Ectodermal cell (in vitro differentiated cells): ENCODE data around the gene UGT1A10.

Experiments used
- H3K27ac ChIP-seq: 2 replicates; pipeline ENCODE4 v1.7.0; 2013; ENCODE audit warnings: mild to moderate bottlenecking, low read depth, low read length; ENCODE audit not compliant: insufficient read depth, poor library complexity, severe bottlenecking
- H3K27me3 ChIP-seq: 2 replicates; pipeline ENCODE4 v1.7.0; 2013; ENCODE audit warnings: mild to moderate bottlenecking, low read length; ENCODE audit not compliant: insufficient read depth, control insufficient read depth, poor library complexity, severe bottlenecking
- H3K36me3 ChIP-seq: one replicate; pipeline ENCODE4 v1.7.0; 2013; ENCODE audit warnings: low read length; ENCODE audit not compliant: control insufficient read depth, insufficient read depth
- H3K4me1 ChIP-seq: one replicate; pipeline ENCODE4 v1.7.0; 2013; ENCODE audit warnings: low read length; ENCODE audit not compliant: control insufficient read depth, insufficient read depth
- H3K4me3 ChIP-seq: 2 replicates; pipeline ENCODE4 v1.7.0; 2013; ENCODE audit warnings: low read depth, low read length, control low read depth; ENCODE audit not compliant: insufficient read depth
- H3K9me3 ChIP-seq: 2 replicates; pipeline ENCODE4 v1.7.0; 2013; ENCODE audit warnings: mild to moderate bottlenecking, low read length, moderate library complexity; ENCODE audit not compliant: control insufficient read depth
- WGBS, 2 experiments: methylation state at CpG; one replicate each; pipeline ENCODE4 v1.1.7; 2013; ENCODE audit warnings: missing lambda C conversion rate in 2 of 2; 5-methylcytosine and 5-hydroxymethylcytosine counted together

Gene UGT1A10

GRCh38 chr2:233818639-233819621 is 182.7 kb downstream of the UGT1A10 start:
- no peak overlapping the region for H3K4me3 ChIP-seq
- 81 to 83% methylated on average over 17 of the region's 17 CpGs for WGBS, 2 experiments
- H3K27me3 ChIP-seq: no peaks in the 10 kb centered on the region

GRCh38 chr2:233819884-233820773 is 183.9 kb downstream of the UGT1A10 start:
- no peak overlapping the region for H3K27ac ChIP-seq
- H3K27me3 ChIP-seq: no peaks in the 10 kb centered on the region
- H3K9me3 ChIP-seq: no peaks in the 10 kb centered on the region
- 91 to 93% methylated on average over 18 of the region's 18 CpGs for WGBS, 2 experiments
- H3K4me1 ChIP-seq: no peaks in the 10 kb centered on the region
- no peak overlapping the region for H3K4me3 ChIP-seq
- no peaks in the 10 kb centered on the region for H3K36me3 ChIP-seq

More at GRCh38 chr2:233818639-233819621, 182.7 kb downstream of the UGT1A10 start:
- no peaks in the 10 kb centered on the region for H3K9me3 ChIP-seq
- no peak overlapping the region for H3K27ac ChIP-seq
- H3K36me3 ChIP-seq: no peaks in the 10 kb centered on the region
- no peaks in the 10 kb centered on the region for H3K4me1 ChIP-seq

- no peak overlapping the region for H3K4me3 ChIP-seq
- no peaks in the 10 kb centered on the region for H3K27me3 ChIP-seq
- no peaks in the 10 kb centered on the region for H3K4me1 ChIP-seq
- no peaks in the 10 kb centered on the region for H3K9me3 ChIP-seq
- H3K27ac ChIP-seq: no peak overlapping the region
- H3K36me3 ChIP-seq: no peaks in the 10 kb centered on the region
- 87 to 88% methylated on average over 6 of the region's 6 CpGs for WGBS, 2 experiments
Observed at GRCh38 chr2:233820774-233821105, 184.5 kb downstream of the UGT1A10 start.

GRCh38 chr2:233821196-233821595 is 184.9 kb downstream of the UGT1A10 start:
- no peaks in the 10 kb centered on the region for H3K27me3 ChIP-seq
- no peaks in the 10 kb centered on the region for H3K9me3 ChIP-seq
- H3K27ac ChIP-seq: no peak overlapping the region
- H3K4me1 ChIP-seq: no peaks in the 10 kb centered on the region
- no peak overlapping the region for H3K4me3 ChIP-seq
- 91 to 96% methylated on average over 3 of the region's 3 CpGs for WGBS, 2 experiments
- H3K36me3 ChIP-seq: no peaks in the 10 kb centered on the region

- no peaks in the 10 kb centered on the region for H3K27me3 ChIP-seq
- no peak overlapping the region for H3K4me3 ChIP-seq
- no peaks in the 10 kb centered on the region for H3K9me3 ChIP-seq
- H3K27ac ChIP-seq: no peak overlapping the region
- 96 to 98% methylated on average over 8 of the region's 8 CpGs for WGBS, 2 experiments
- H3K36me3 ChIP-seq: no peaks in the 10 kb centered on the region
- H3K4me1 ChIP-seq: no peaks in the 10 kb centered on the region
Observed at GRCh38 chr2:233821709-233822100, 185.5 kb downstream of the UGT1A10 start.

GRCh38 chr2:233822101-233822771 is 186.0 kb downstream of the UGT1A10 start:
- no peaks in the 10 kb centered on the region for H3K36me3 ChIP-seq
- no peaks in the 10 kb centered on the region for H3K4me1 ChIP-seq
- H3K27ac ChIP-seq: no peak overlapping the region
- H3K4me3 ChIP-seq: no peak overlapping the region
- H3K9me3 ChIP-seq: no peaks in the 10 kb centered on the region
- WGBS, 2 experiments: 94% methylated on average over 21 of the region's 21 CpGs
- H3K27me3 ChIP-seq: no peaks in the 10 kb centered on the region
